HFFc6 (cell line): ENCODE results near the gene AFAP1. TPM values are rescaled to one million over a fixed set of nuclear protein-coding genes. Genes with fewer than 3 reads are reported as not detected.
A peak's percentile ranks its signal among the peaks of the same experiment; 100 is the strongest.

ENCODE experiments used
- DNase-seq: peaks from one replicate; pipeline ENCODE4 v3.0.0-alpha.2; 2018
- H3K27ac Mint-ChIP-seq: 2 replicates; pipeline ENCODE4 v1.8.0; 2020; ENCODE audit warnings: mild to moderate bottlenecking, mixed read lengths
- H3K27me3 Mint-ChIP-seq: 2 replicates; pipeline ENCODE4 v1.8.0; 2021; ENCODE audit warnings: mild to moderate bottlenecking, moderate library complexity, mixed read lengths; ENCODE audit not compliant: insufficient read depth
- H3K36me3 Mint-ChIP-seq: 2 replicates; pipeline ENCODE4 v1.8.0; 2021; ENCODE audit warnings: low read depth, mixed read lengths
- H3K4me1 Mint-ChIP-seq: 2 replicates; pipeline ENCODE4 v1.8.0; 2020; ENCODE audit warnings: low read depth, mixed read lengths
- H3K4me3 Mint-ChIP-seq: 2 replicates; pipeline ENCODE4 v1.8.0; 2020; ENCODE audit warnings: mild to moderate bottlenecking, moderate library complexity, mixed read lengths
- H3K9me3 Mint-ChIP-seq: 2 replicates; pipeline ENCODE4 v1.8.0; 2020; ENCODE audit warnings: mild to moderate bottlenecking, mixed read lengths
- CTCF ChIP-seq: fragments of 200-600 bp; sonication (generic); IDR thresholded peaks from 2 replicates; pipeline ENCODE4 v1.5.0; 2021; ENCODE audit warnings: antibody characterized with exemption, mild to moderate bottlenecking
- total RNA-seq, 6 experiments: library from RNA; stranded (reverse); fragmentation: NEBNext Ultra II Directional; extraction: Animal tissue kit (Norgen Biotek cat#: 25700); gene quantifications; 2 replicates in 1 of 6; 3 replicates in 5 of 6; pipeline ENCODE4 v1.2.3, GENCODE V29; 2021

AFAP1 gene
- total RNA-seq, 6 experiments from 2014 or later: 99.7 to 116 (median 107) TPM

- peaks cover 100% of the 10 kb centered on the region for H3K4me1 Mint-ChIP-seq
- no peak for TF ChIP-seq CTCF
- no peaks in the 10 kb centered on the region; the same call in 1 of the 2 replicates for H3K9me3 Mint-ChIP-seq
- H3K36me3 Mint-ChIP-seq: peaks cover 89% of the 10 kb centered on the region
- DNase-seq: peak; percentile 98
- peak overlapping the region; percentile 81 for H3K4me3 Mint-ChIP-seq
- peaks cover 31% of the 10 kb centered on the region for H3K27me3 Mint-ChIP-seq
- peak overlapping the region; percentile 85 for H3K27ac Mint-ChIP-seq
Measured at GRCh38 chr4:7828011-7828720, 111.5 kb downstream of the AFAP1 start.

GRCh38 chr4:7827566-7827965 lies 112.1 kb downstream of the AFAP1 start:
- TF ChIP-seq CTCF: no peak
- peak overlapping the region; percentile 81 for H3K4me3 Mint-ChIP-seq
- H3K4me1 Mint-ChIP-seq: peaks cover 98% of the 10 kb centered on the region
- H3K27ac Mint-ChIP-seq: peak overlapping the region; percentile 85
- H3K9me3 Mint-ChIP-seq: no peaks in the 10 kb centered on the region
- H3K27me3 Mint-ChIP-seq: peaks cover 35% of the 10 kb centered on the region
- H3K36me3 Mint-ChIP-seq: peaks cover 86% of the 10 kb centered on the region
- DNase-seq: no peak

GRCh38 chr4:7826909-7827306 lies 112.8 kb downstream of the AFAP1 start:
- peak overlapping the region; percentile 62 for H3K27ac Mint-ChIP-seq
- no peak for DNase-seq
- H3K4me1 Mint-ChIP-seq: peaks cover 97% of the 10 kb centered on the region
- H3K36me3 Mint-ChIP-seq: peaks cover 84% of the 10 kb centered on the region
- no peaks in the 10 kb centered on the region for H3K9me3 Mint-ChIP-seq
- H3K27me3 Mint-ChIP-seq: peaks cover 33% of the 10 kb centered on the region
- TF ChIP-seq CTCF: no peak
- H3K4me3 Mint-ChIP-seq: peak overlapping the region; percentile 40; the same call in 1 of the 2 replicates

- no peak for TF ChIP-seq CTCF
- Mint-ChIP-seq H3K4me3 (peak overlapping the region; percentile 40; the same call in 1 of the 2 replicates), H3K36me3 (peaks cover 81% of the 10 kb centered on the region), H3K9me3 (no peaks in the 10 kb centered on the region), H3K27me3 (peaks cover 27% of the 10 kb centered on the region), H3K27ac (peak overlapping the region; percentile 62), H3K4me1 (peaks cover 97% of the 10 kb centered on the region)
- DNase-seq: no peak
Measured at GRCh38 chr4:7826176-7826908, 113.3 kb downstream of the AFAP1 start.

- peak overlapping the region; percentile 51 for H3K27ac Mint-ChIP-seq
- H3K4me1 Mint-ChIP-seq: peaks cover 94% of the 10 kb centered on the region
- no peaks in the 10 kb centered on the region for H3K9me3 Mint-ChIP-seq
- H3K36me3 Mint-ChIP-seq: peaks cover 78% of the 10 kb centered on the region
- H3K27me3 Mint-ChIP-seq: peaks cover 31% of the 10 kb centered on the region
- no peak for DNase-seq
- no peak for TF ChIP-seq CTCF
- H3K4me3 Mint-ChIP-seq: peak overlapping the region; percentile 19; the same call in 1 of the 2 replicates
Measured at GRCh38 chr4:7824218-7824617, 115.4 kb downstream of the AFAP1 start.
